Adrenal gland (tissue), 5 donors: ENCODE measurements around the gene MID1IP1.

Experiments used
- POLR2A ChIP-seq, 2 donors: fragments of 450-650 bp; IDR thresholded peaks; one replicate each; pipeline ENCODE4 v1.6.1; 2017; ENCODE audit warnings: antibody characterized with exemption in 2 of 2, mild to moderate bottlenecking in 2 of 2, moderate library complexity in 1 of 2
- TF ChIP-seq, protein P1 (sequence below), 6 experiments: fragments of 450-650 bp in 4 of 6; fragments of 200-600 bp in 2 of 6; sonication (generic) in 1 of 6; IDR thresholded peaks; 1 replicate in 5 of 6; 2 replicates in 1 of 6; pipeline versions ENCODE4 v1.5.1 to v1.8.0; 2016 to 2021; ENCODE audit warnings: antibody characterized with exemption in 6 of 6, mild to moderate bottlenecking in 2 of 6, moderate library complexity in 1 of 6
- donor health status: DM: no; HTN: no; CAD: no.

DNA sequence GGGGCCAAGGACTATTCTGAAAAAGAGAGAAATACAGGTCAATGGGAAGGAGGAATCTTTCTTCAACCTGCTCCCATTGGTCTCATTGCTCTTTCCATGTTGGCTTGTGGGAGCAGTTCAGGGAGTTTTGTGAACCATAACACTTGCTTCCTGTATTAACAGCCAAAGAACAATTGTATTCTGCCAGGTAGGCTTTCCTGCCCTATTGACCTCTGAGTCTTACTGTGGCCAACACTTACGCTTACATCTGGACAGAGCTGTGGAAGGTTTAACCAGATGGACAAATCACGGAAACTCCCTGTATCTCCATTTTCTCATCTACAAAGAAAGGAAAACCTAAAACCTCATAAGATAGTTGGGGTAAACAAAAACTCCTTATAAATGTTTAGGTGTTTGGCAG, 30.7 kb downstream of the MID1IP1 start:
- no peak for TF ChIP-seq POLR2A (IDR thresholded peaks at IDR 0.05)
- TF ChIP-seq, protein P1, sequence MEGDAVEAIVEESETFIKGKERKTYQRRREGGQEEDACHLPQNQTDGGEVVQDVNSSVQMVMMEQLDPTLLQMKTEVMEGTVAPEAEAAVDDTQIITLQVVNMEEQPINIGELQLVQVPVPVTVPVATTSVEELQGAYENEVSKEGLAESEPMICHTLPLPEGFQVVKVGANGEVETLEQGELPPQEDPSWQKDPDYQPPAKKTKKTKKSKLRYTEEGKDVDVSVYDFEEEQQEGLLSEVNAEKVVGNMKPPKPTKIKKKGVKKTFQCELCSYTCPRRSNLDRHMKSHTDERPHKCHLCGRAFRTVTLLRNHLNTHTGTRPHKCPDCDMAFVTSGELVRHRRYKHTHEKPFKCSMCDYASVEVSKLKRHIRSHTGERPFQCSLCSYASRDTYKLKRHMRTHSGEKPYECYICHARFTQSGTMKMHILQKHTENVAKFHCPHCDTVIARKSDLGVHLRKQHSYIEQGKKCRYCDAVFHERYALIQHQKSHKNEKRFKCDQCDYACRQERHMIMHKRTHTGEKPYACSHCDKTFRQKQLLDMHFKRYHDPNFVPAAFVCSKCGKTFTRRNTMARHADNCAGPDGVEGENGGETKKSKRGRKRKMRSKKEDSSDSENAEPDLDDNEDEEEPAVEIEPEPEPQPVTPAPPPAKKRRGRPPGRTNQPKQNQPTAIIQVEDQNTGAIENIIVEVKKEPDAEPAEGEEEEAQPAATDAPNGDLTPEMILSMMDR (IDR thresholded peaks at IDR 0.05), result no peak
